GM18951 (cell line): Measurements from ENCODE around the gene SORCS2.
"Not testable (repeated sequence)": the region's sequence is repeated elsewhere in the genome, so short reads cannot be mapped to it uniquely, and the experiment has no call there.

Source experiments
- POLR2A ChIP-seq: IDR thresholded peaks from 4 replicates; pipeline ENCODE4 v1.6.1; 2011; ENCODE audit warnings: mild to moderate bottlenecking; ENCODE audit not compliant: insufficient read length, insufficient read depth; ENCODE audit errors: extremely low read depth
- in situ Hi-C: fragments of 300-500 bp; cut with MboI; formaldehyde crosslinking; loops from one replicate; pipeline ENCODE4 v1.12.0; 2022; ENCODE audit warnings: low sequenced_read_pairs, mixed read lengths, inconsistent platforms; ENCODE audit not compliant: unreplicated experiment

SORCS2 gene

DNA sequence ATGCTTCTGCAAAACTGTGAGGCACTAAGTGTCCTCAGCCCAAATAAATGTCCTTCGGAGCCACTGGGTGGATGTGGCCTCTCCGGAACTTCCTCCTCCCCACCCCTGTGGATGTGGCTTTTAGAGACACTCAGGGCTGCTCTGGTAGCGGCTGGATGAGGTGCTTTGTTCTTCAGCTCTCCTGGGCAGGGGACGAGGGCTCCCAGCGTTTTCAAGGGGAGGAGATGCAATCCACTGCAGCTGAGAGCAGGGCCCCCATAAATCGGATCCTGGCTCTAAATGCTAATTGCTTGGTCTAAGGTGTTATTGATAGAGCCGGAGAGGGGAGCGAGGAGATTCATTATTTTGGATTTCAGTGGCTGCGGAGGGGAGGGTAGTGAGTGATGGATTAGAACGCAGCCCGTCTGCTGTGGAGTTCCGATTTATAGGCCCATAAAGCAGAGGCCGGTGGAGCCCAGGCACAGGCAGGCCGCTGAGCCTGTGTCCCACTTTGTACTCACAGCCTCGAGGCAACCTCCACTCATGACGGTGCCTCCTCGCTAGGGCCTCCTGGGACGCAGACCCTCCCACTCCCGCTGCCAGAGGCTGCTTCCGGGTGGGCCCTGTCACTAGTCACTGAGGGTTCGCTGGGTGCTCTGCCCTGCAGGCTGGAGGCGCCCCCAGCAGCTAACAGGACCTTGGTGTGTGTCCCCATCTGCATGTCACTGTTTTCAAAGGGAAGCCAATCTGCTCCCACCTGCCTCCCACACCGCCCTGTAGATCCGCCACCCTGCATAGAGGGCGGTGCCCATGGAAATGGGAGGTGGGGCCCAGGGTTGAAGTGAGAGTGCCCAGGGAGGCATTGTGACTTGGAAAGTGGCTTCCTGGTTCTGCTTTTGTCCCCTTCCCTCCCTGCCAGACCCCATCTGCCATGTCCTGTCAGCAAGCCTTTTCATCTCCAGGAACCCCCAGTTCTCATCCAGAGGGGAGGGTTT is 377.8 kb downstream of the SORCS2 start:
- in situ Hi-C loops: no loop called here
- no peak for TF ChIP-seq POLR2A

DNA sequence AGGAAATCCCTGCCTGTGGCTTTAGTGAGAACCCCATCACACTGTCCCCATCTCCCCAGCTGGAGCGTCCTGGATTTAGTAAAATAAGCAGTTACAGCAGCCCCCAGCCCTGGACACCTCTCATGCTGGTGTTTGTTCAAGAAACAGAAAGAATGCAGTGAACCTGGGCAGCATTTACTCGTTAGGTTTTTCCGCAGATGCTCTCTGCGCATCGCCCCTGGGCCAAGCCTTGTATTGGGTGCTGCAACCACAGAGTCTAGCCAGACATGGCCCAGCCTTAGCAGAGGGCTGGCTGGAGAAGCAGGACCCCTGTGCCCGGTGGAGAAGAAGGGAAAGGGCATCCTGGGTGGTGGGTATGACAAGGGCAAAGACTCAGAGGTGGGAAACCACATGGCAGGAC is 378.7 kb downstream of the SORCS2 start:
- in situ Hi-C loops: no loop called here
- no peak for TF ChIP-seq POLR2A

DNA sequence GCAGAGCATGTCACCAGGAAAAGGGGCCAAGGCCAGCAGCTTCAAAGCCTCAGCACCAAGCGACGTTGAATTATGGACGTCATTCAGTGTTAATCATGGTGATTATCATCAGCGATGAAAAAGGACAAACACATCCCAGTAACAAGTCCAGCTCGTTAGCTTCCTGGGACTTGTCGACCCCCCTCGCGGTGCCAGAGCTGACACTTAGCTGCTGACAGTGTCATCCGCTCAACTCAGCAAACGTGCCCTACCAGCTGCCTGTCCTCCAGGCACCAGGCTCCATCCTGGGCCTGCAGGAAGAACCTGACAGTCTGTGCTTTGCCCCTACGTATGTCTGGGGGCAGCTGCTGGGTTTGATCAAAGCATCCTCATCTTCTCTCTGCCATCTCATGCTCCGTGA is 379.4 kb downstream of the SORCS2 start:
- TF ChIP-seq POLR2A: no peak
- in situ Hi-C loops: no loop called here

DNA sequence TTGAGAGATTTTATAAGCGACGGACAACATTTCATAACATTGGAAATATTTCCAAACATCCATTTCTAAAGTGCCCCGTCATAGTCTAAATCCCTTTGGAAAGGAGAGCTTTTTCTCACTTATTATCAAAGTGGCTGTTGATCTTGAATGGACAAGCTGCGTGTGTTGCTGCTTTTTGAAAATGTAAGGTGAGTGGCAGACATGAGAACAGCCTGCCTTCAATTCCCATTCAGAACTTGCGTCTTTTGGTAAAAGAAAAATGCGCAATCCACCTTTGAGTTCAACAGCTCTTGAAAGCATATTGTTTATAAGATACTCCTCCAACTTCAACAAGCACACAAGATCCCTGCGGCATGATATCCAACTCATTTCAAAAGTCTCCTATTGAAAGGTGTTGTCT is 380.6 kb downstream of the SORCS2 start:
- in situ Hi-C loops: no loop called here
- TF ChIP-seq POLR2A: no peak

DNA sequence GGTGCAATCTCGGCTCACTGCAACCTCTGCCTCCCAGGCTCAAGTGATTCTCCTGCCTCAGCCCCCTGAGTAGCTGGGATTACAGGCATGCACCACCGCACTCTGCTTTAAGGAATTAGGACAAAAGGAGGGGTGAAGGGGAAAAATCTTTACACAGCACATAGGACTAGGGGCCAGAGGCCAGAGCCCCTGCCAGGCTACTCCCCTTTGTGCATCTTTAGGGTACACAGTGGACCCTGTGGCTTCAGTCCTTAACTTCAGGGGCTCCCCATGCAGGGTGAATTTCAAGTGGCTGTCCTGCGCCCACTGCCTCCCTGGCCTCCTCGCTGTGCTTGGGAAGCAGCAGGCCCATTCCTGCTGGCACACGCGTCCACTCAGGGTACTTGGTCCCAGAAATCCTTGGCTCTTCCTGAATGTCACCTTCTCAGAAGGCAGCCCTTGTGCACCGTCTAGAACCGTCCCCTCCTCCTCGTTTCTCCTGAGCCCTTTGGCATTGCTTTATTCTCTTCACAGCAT is 381.3 kb downstream of the SORCS2 start:
- no peak for TF ChIP-seq POLR2A
- in situ Hi-C loops: no loop called here

DNA sequence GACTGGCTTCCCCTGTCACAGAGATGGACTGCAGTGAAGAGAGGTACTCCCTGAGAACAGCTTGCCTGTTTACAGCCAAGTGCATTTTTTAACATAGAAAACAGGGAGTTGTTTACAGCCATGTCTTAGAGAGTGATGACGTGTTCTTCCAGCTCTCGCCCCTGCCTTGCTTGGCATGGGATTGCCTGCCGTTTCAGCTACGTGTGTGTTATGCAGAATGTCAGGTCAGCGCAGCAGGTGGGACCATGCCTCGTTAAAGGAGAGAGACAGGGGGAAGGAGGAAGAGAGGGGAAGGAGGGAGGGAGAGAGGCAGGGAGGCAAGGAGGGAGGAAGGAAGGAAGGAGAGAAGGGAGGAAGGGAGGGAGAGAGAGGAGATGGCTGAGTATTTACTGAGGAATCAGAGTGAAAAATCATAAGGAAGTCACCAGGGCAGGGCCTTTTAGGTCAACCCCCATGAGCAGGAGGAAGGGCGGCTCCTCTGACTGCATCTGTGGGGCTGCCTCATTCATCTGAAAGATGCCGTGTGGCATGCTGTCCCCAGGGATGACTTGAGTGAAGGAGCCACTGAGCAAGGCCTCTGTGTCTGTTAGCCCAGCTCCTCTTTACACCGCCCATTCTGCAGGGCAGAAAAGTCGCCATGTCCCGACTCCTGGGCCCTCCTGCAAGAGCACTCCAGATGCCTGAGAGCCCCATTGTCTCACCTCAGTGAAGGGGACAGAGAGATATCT is 382.1 kb downstream of the SORCS2 start:
- in situ Hi-C loops: no loop called here
- TF ChIP-seq POLR2A: no peak

DNA sequence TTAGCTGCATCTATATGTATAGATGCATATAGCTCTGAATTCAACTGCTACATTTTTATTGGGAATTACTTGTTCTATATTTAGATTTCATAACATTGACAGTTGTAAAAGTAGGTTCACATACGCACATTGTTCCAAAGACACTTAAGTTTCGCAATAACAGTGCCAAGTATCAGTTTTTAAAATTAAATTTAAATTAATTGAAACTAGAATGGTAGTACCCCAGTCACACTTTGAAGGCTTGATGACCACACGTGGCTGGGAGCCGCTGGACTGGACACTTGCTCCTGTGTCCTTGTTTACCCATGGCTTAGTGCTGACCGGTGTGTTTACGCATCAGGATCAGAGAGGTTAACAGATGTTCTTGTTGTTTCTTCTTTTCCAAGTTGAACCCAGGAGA is 383.1 kb downstream of the SORCS2 start:
- in situ Hi-C loops: no loop called here
- TF ChIP-seq POLR2A: no peak

DNA sequence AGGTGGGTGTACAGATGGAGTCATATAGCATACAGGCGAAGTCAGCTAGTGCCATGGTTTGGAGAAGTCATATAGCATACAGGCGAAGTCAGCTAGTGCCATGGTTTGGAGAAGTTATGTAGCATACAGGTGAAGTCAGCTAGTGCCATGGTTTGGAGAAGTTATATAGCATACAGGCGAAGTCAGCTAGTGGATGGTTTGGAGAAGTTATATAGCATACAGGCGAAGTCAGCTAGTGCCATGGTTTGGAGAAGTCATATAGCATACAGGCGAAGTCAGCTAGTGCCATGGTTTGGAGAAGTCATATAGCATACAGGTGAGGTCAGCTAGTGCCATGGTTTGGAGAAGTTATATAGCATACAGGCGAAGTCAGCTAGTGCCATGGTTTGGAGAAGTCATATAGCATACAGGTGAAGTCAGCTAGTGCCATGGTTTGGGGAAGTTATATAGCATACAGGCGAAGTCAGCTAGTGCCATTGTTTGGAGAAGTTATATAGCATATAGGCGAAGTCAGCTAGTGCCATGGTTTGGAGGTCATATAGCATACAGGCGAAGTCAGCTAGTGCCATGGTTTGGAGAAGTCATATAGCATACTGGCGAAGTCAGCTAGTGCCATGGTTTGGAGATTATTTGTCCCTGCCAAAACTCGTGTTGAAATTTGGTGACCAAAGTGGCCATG is 385.2 kb downstream of the SORCS2 start:
- in situ Hi-C loops: not testable (repeated sequence)

DNA sequence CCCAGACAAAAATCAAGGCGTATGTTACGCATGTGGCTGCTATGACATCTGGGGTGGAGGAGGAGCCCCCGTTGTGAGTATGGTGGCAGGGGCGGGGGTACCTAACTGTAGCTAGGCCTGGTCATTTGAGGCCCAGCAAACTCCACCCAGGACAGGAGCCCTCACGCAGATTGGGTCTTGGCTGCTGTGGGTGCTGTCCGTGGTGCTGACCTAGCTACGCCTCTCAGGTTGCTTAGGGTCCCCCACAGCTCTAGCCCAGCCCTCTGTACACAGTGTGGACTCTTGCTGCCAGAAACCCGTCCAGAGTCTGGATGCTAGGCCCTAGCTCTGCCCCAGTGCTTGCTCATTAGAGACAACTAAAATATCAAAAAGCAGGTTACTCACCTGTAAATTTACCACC is 389.1 kb downstream of the SORCS2 start:
- in situ Hi-C loops: no loop called here
- no peak for TF ChIP-seq POLR2A

DNA sequence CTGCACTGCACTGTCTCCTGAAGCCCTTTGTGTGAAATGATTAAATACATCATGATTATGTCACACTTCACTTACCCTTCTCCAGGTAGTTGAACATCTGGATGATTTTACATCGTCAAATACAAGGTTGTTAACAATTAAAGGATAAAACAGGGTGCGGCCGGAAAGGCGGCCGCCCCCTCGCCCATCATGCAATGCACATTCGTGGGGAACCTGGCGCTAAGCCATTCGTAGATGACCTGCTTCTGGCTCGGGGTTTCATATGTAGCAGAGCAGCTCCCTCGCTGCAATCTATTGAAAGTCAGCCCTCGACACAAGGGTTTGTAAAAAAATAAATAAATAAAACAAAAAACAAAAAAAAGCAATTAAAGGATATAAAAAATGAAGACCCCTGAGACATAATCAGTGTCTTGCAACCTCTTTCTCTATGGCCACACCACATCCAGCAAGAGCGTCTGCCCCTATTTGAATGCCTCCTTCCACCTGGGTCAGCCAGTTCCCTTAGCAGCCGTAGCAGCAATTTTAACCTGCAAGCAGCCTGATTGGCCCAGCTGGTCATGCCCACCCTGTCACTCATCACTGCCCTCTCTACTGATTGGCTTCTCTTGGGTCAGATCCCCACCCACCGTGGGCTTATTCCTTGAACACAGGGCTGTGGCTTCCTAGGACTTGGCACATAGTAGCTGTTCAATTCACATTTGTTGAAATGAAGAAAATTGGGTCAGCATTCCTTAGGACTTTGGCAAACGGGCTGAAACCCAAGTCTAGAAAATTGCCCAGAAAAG is 390.2 kb downstream of the SORCS2 start:
- TF ChIP-seq POLR2A: no peak
- in situ Hi-C loops: no loop called here

DNA sequence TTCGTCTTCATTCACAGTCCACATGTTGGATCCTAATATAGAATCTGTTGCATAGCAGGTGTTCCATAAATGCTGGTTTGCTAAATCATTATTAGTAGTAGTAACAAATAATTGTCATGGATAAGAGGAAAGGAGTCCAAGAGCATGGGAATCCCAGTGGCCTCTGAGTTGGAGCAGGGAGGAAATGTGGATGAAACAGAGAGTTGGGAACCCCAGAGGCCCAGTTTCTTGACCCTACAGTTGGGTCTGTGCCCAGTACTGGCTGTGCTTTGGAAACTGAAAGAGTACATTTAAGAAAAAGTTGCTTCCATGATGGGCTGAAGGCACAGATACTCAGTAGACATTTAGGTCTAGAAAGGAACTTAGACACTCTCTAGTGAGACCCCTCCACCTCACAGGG is 391.8 kb downstream of the SORCS2 start:
- TF ChIP-seq POLR2A: no peak

DNA sequence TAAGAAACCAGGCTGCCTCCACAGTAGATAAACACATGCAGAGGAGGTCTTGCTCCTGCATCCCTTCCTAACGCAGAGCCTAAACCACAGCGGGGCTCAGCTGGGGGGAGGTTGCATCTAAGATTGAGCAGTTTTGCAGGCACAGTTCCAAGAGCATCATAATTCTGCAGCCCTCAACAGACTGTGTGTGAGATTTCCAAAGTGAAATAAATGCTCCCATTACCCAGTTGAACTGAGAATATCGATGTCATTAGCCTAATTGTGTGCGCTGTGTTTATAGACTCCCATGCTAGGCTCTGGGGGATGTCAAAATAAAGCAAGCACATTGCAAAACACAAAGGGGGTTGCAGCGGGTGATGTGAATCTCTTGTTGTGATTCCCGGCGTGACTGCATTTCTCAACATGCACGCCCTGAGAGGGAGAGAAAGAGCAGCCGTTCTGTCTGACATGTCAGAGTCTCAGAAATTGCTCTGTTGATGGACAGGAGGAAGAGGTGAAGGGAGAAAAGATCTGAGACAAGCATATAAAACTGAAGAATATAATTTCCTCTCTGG is 392.3 kb downstream of the SORCS2 start:
- in situ Hi-C loops: no loop called here
- TF ChIP-seq POLR2A: no peak

More for the DNA sequence above, 391.8 kb downstream of the SORCS2 start:
- in situ Hi-C loops: no loop called here

DNA sequence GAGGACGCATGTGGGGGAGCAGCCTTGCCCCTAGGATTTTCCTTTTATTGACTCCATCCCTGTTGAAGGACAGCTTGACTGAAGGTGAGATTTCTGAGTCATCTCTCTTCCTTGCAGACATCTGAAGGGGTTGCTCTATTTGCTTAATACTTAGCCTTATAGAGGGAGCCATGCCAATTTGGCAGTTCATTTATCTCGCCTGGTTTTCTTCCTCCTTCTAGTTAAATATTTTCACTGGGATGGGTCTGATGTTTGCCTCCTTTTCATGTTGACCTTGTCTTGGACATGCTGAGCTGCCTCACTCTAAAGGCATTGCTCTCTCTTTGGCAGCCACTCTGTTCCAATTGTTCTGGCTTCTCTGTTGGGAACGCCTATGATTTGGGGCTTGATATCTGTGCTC is 393.4 kb downstream of the SORCS2 start:
- no peak for TF ChIP-seq POLR2A
- in situ Hi-C loops: no loop called here
